HCT116 (cell line): ENCODE results near the gene ADARB2. TPM values are rescaled to one million over a fixed set of nuclear protein-coding genes. Genes with fewer than 3 reads are reported as not detected.

Experiments
- ATAC-seq: fragments of 200-7000 bp; cut with Tn5 transposase; 2 replicates; pipeline ENCODE4 v1.9.1; 2020; ENCODE audit warnings: mild to moderate bottlenecking, moderate library complexity
- BruUV-seq: library from RNA; stranded (reverse); fragments of 400-500 nt; replicated peaks from 2 replicates; lab custom pipeline; 2021; lab: Mats Ljungman, UMichigan
- CTCF ChIA-PET: fragments of 300-600 bp; sonication (Branson Sonifier 250); formaldehyde crosslinking; loops from one replicate; lab custom pipeline; 2021; ENCODE audit warnings: antibody characterized with exemption; lab: Charles Lee
- POLR2A ChIA-PET: fragments of 300-600, 350-600 bp; sonication (Branson Sonifier 250); formaldehyde crosslinking; loops from one replicate; lab custom pipeline; 2021; ENCODE audit warnings: antibody characterized with exemption; lab: Charles Lee
- RAD21 ChIA-PET, 2 experiments: fragments of 300-600 bp; sonication (Branson Sonifier 250); formaldehyde crosslinking; loops; one replicate each; lab custom pipeline; 2023; ENCODE audit warnings: low total read pairs in 2 of 2; ENCODE audit not compliant: uncharacterized antibody in 2 of 2, unreplicated experiment in 2 of 2, low non-redundant PET in 1 of 2; lab: Charles Lee
- DNase-seq: peaks from one replicate; pipeline ENCODE4 v3.0.0-alpha.2; 2010; ENCODE audit warnings: low read depth, low spot score
- H2AFZ ChIP-seq: fragments of 200-600 bp; shearing (Covaris generic), sonication (generic); 2 replicates; pipeline ENCODE4 v1.6.1; 2017; ENCODE audit warnings: low read depth, mixed run types, mixed read lengths, antibody characterized with exemption, low read length; ENCODE audit not compliant: poor library complexity, severe bottlenecking
- H3K27ac ChIP-seq: 2 replicates; pipeline ENCODE4 v1.5.1; 2012; ENCODE audit warnings: low read depth, low read length
- H3K27me3 ChIP-seq: fragments of 200-600 bp; sonication (generic); 2 replicates; pipeline ENCODE4 v1.6.1; 2016; ENCODE audit warnings: mixed run types, low read length, mixed read lengths; ENCODE audit not compliant: insufficient read depth
- H3K36me3 ChIP-seq, 2 experiments: fragments of 200-500 bp in 1 of 2; fragments of 200-600 bp in 1 of 2; sonication (Bioruptor generic) in 1 of 2; sonication (generic) in 1 of 2; 2 replicates each; pipeline versions ENCODE4 v1.5.1 to v1.6.1; 2014 to 2016; ENCODE audit warnings: low read length in 2 of 2, inconsistent platforms in 1 of 2, mixed read lengths in 1 of 2, mixed run types in 1 of 2; ENCODE audit not compliant: insufficient read depth in 2 of 2, control insufficient read depth in 1 of 2
- H3K4me1 ChIP-seq, 2 experiments: fragments of 200-600 bp in 1 of 2; sonication (generic) in 1 of 2; 2 replicates each; pipeline versions ENCODE4 v1.5.1 to v1.6.1; 2012 to 2017; ENCODE audit warnings: low read length in 2 of 2, inconsistent platforms in 1 of 2, mild to moderate bottlenecking in 1 of 2, mixed read lengths in 1 of 2, mixed run types in 1 of 2, moderate library complexity in 1 of 2; ENCODE audit not compliant: insufficient read depth in 2 of 2, control insufficient read depth in 1 of 2
- H3K4me2 ChIP-seq: fragments of 200-600 bp; sonication (generic); 2 replicates; pipeline ENCODE4 v1.6.1; 2017; ENCODE audit warnings: mixed run types, low read length, mixed read lengths
- H3K4me3 ChIP-seq, 2 experiments: fragments of 200-600 bp in 1 of 2; sonication (generic) in 1 of 2; replicated peaks in 1 of 2; 2 replicates each; pipeline ENCODE4 v1.5.1; 2011 to 2016; ENCODE audit warnings: low read length in 2 of 2, control low read depth in 1 of 2, low read depth in 1 of 2, mild to moderate bottlenecking in 1 of 2, mixed read lengths in 1 of 2, mixed run types in 1 of 2
- H3K79me2 ChIP-seq: fragments of 200-600 bp; sonication (generic); 2 replicates; pipeline ENCODE4 v1.6.1; 2017; ENCODE audit warnings: mild to moderate bottlenecking, mixed run types, low read length, moderate library complexity, mixed read lengths; ENCODE audit not compliant: insufficient read depth
- H3K9ac ChIP-seq: fragments of 200-600 bp; sonication (generic); 2 replicates; pipeline ENCODE4 v1.6.1; 2016; ENCODE audit warnings: low read length, mixed read lengths
- H3K9me2 ChIP-seq: fragments of 200-600 bp; sonication (generic), shearing (Covaris generic); 2 replicates; pipeline ENCODE4 v1.6.1; 2017; ENCODE audit warnings: mixed run types, mild to moderate bottlenecking, moderate library complexity; ENCODE audit not compliant: insufficient read depth
- H3K9me3 ChIP-seq, 2 experiments: fragments of 200-500 bp in 1 of 2; fragments of 200-600 bp in 1 of 2; sonication (Bioruptor generic) in 1 of 2; sonication (generic) in 1 of 2; 2 replicates each; pipeline ENCODE4 v1.6.1; 2014 to 2017; ENCODE audit warnings: low read length in 2 of 2, mixed read lengths in 2 of 2, inconsistent platforms in 1 of 2, low read depth in 1 of 2, mild to moderate bottlenecking in 1 of 2, mixed run types in 1 of 2, moderate library complexity in 1 of 2; ENCODE audit not compliant: control insufficient read depth in 1 of 2, insufficient read depth in 1 of 2
- H4K20me1 ChIP-seq: fragments of 200-600 bp; sonication (generic), shearing (Covaris generic); 2 replicates; pipeline ENCODE4 v1.6.1; 2017; ENCODE audit warnings: mixed run types, mild to moderate bottlenecking, moderate library complexity; ENCODE audit not compliant: insufficient read depth
- CEBPB ChIP-seq: IDR thresholded peaks from 2 replicates; pipeline ENCODE4 v1.6.1; 2012; ENCODE audit warnings: low read depth
- MAX ChIP-seq: IDR thresholded peaks from 2 replicates; pipeline ENCODE4 v1.6.1; 2012
- POLR2A ChIP-seq: IDR thresholded peaks from 2 replicates; pipeline ENCODE4 v1.7.0; 2011; ENCODE audit warnings: borderline replicate concordance; ENCODE audit not compliant: insufficient read depth, insufficient read length; ENCODE audit errors: extremely low read depth
- POLR2AphosphoS5 ChIP-seq: IDR thresholded peaks from 2 replicates; pipeline ENCODE4 v1.6.1; 2011; ENCODE audit warnings: mild to moderate bottlenecking, low read depth, low read length, moderate library complexity
- RAD21 ChIP-seq: IDR thresholded peaks from 2 replicates; pipeline ENCODE4 v1.6.1; 2012; ENCODE audit warnings: low read depth, mild to moderate bottlenecking
- SP1 ChIP-seq: IDR thresholded peaks from 2 replicates; pipeline ENCODE4 v1.6.1; 2012; ENCODE audit warnings: low read depth
- SRF ChIP-seq: IDR thresholded peaks from 2 replicates; pipeline ENCODE4 v1.6.1; 2012; ENCODE audit warnings: low read depth
- TCF7L2 ChIP-seq: IDR thresholded peaks from 2 replicates; pipeline ENCODE4 v1.7.0; 2011; ENCODE audit warnings: borderline replicate concordance, inconsistent platforms; ENCODE audit not compliant: insufficient read depth, insufficient read length; ENCODE audit errors: extremely low read depth
- YY1 ChIP-seq: IDR thresholded peaks from 2 replicates; pipeline ENCODE4 v1.6.1; 2011; ENCODE audit warnings: low read length, low read depth, moderate library complexity, mild to moderate bottlenecking; ENCODE audit not compliant: insufficient replicate concordance; ENCODE audit errors: extremely low read depth
- intact Hi-C: fragments of 100-400 bp; cut with micrococcal nuclease; formaldehyde crosslinking; loops from 2 replicates; pipeline ENCODE4 v1.10.0; 2022
- total RNA-seq: library from RNA; stranded (reverse); gene quantifications from one replicate; pipeline ENCODE4 v1.2.1, GENCODE V29; 2021; ENCODE audit not compliant: unreplicated experiment
- TF ChIP-seq, protein P1 (sequence below): IDR thresholded peaks from 2 replicates; pipeline ENCODE4 v1.6.1; 2011; ENCODE audit warnings: mild to moderate bottlenecking, low read length, moderate library complexity; ENCODE audit not compliant: insufficient replicate concordance; ENCODE audit errors: extremely low read depth
- TF ChIP-seq, protein P2 (sequence below), 3 experiments: fragments of 200-600 bp in 1 of 3; sonication (generic) in 1 of 3; IDR thresholded peaks in 2 of 3; conservative IDR thresholded peaks in 1 of 3; 2 replicates each; pipeline ENCODE4 v1.5.1; 2012 to 2017; ENCODE audit warnings: low read depth in 2 of 3, low read length in 2 of 3, antibody characterized with exemption in 1 of 3, borderline replicate concordance in 1 of 3, control low read depth in 1 of 3, mild to moderate bottlenecking in 1 of 3, mixed read lengths in 1 of 3, mixed run types in 1 of 3, moderate library complexity in 1 of 3; ENCODE audit not compliant: insufficient read depth in 1 of 3
- TF ChIP-seq, protein P3 (sequence below): IDR thresholded peaks from 2 replicates; pipeline ENCODE4 v1.6.1; 2012

Gene ADARB2
- total RNA-seq, 1 experiment from 2014 or later = not detected

DNA sequence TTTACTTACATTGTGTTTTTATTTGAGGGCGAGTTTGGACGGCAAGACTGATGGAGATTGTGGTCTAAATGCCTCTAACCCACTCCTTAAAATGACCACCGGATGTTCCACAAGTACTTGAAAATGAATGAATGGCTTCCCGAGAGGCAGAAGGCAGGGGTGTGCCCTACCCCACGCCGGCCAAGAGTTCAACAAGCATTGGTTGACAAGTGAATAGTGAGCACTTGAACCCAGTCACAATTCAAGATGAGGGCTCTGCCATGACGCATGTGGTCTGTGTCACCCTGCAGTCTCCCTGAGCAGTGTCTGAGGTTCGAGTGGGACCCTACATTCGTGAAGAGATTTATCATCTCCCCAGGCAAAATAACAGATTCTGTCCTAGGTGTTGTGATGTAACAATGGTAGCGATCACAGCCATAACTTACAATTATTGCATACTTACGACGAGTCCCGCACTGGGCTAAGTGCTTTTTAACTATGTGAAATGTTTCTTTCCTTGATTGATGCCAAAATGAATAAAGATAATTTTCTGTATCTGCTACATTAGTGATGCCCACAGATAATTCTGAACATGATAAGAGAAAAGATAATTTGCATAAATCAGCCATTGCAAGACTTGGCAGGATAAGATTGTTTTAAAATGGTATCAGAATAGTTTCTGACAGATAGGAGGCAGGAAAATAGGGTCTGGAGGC lies 375.8 kb downstream of the ADARB2 start:
- DNase-seq (no peak), ATAC-seq (no peak)
- BruUV-seq = no TSS peak
- ChIA-PET RAD21 (interaction anchor here in 1 of 2 experiments (0.6 kb wide), 1 partner anchor 183 kb away, joined by 4 read pairs; no protein-coding TSS in a partner anchor), CTCF (no interaction called here), POLR2A (no interaction called here)
- intact Hi-C loops = no loop called here
- Histone ChIP-seq H3K79me2 (no peaks in the 10 kb centered on the region), H3K27me3 (peaks cover 18% of the 10 kb centered on the region), H3K9me3 (no peaks in the 10 kb centered on the region), H2AFZ (no peak overlapping the region), H3K4me2 (no peak overlapping the region), H3K4me1 (no peaks in the 10 kb centered on the region), H3K9ac (no peak overlapping the region), H3K9me2 (no peaks in the 10 kb centered on the region), H4K20me1 (no peaks in the 10 kb centered on the region), H3K4me3 (no peak overlapping the region), H3K36me3 (no peaks in the 10 kb centered on the region), H3K27ac (no peak overlapping the region)
- TF ChIP-seq, protein P1, sequence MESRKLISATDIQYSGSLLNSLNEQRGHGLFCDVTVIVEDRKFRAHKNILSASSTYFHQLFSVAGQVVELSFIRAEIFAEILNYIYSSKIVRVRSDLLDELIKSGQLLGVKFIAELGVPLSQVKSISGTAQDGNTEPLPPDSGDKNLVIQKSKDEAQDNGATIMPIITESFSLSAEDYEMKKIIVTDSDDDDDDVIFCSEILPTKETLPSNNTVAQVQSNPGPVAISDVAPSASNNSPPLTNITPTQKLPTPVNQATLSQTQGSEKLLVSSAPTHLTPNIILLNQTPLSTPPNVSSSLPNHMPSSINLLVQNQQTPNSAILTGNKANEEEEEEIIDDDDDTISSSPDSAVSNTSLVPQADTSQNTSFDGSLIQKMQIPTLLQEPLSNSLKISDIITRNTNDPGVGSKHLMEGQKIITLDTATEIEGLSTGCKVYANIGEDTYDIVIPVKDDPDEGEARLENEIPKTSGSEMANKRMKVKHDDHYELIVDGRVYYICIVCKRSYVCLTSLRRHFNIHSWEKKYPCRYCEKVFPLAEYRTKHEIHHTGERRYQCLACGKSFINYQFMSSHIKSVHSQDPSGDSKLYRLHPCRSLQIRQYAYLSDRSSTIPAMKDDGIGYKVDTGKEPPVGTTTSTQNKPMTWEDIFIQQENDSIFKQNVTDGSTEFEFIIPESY = no peak
- TF ChIP-seq YY1 = no peak

GRCh38 chr10:1360558-1361164 lies 376.7 kb downstream of the ADARB2 start:
- Histone ChIP-seq H4K20me1 (no peaks in the 10 kb centered on the region), H3K9me3 (no peaks in the 10 kb centered on the region), H3K4me1 (no peaks in the 10 kb centered on the region), H3K36me3 (no peaks in the 10 kb centered on the region), H3K79me2 (no peaks in the 10 kb centered on the region), H3K9me2 (no peaks in the 10 kb centered on the region), H3K9ac (no peak overlapping the region), H3K27ac (no peak overlapping the region), H2AFZ (no peak overlapping the region), H3K27me3 (peaks cover 18% of the 10 kb centered on the region), H3K4me2 (no peak overlapping the region), H3K4me3 (no peak overlapping the region)
- ATAC-seq (no peak), DNase-seq (no peak)
- intact Hi-C loops = no loop called here
- RAD21 ChIA-PET = interaction anchor here in 1 of 2 experiments (0.6 kb wide), 1 partner anchor 182 kb away, joined by 4 read pairs; no protein-coding TSS in a partner anchor
- no TSS peak for BruUV-seq
- CTCF ChIA-PET = interaction anchor here (1.9 kb wide), 1 partner anchor 8 kb away, joined by 15 read pairs; no protein-coding TSS in a partner anchor
- POLR2A ChIA-PET = no interaction called here
- TF ChIP-seq SP1 (no peak), SRF (no peak), POLR2AphosphoS5 (no peak), MAX (no peak), TCF7L2 (no peak), POLR2A (no peak), RAD21 (no peak), CEBPB (no peak), YY1 (no peak)
- TF ChIP-seq, protein P2, sequence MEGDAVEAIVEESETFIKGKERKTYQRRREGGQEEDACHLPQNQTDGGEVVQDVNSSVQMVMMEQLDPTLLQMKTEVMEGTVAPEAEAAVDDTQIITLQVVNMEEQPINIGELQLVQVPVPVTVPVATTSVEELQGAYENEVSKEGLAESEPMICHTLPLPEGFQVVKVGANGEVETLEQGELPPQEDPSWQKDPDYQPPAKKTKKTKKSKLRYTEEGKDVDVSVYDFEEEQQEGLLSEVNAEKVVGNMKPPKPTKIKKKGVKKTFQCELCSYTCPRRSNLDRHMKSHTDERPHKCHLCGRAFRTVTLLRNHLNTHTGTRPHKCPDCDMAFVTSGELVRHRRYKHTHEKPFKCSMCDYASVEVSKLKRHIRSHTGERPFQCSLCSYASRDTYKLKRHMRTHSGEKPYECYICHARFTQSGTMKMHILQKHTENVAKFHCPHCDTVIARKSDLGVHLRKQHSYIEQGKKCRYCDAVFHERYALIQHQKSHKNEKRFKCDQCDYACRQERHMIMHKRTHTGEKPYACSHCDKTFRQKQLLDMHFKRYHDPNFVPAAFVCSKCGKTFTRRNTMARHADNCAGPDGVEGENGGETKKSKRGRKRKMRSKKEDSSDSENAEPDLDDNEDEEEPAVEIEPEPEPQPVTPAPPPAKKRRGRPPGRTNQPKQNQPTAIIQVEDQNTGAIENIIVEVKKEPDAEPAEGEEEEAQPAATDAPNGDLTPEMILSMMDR (IDR thresholded peaks at IDR 0.05 in 2 of 3, conservative IDR thresholded peaks at IDR 0.05 in 1 of 3; ENCODE audit: borderline replicate concordance in 1 of 3, insufficient read depth in 1 of 3, low read depth in 2 of 3, low read length in 2 of 3) = no peak
- TF ChIP-seq, protein P3, sequence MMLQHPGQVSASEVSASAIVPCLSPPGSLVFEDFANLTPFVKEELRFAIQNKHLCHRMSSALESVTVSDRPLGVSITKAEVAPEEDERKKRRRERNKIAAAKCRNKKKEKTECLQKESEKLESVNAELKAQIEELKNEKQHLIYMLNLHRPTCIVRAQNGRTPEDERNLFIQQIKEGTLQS = no peak
